ENCODE data around the gene PPP6R2.
"Not testable (repeated sequence)": the region's sequence is repeated elsewhere in the genome, so short reads cannot be mapped to it uniquely, and the experiment has no call there.

Gene PPP6R2

GRCh38 chr22:50401907-50402306, 58.8 kb downstream of the PPP6R2 start:
- Histone ChIP-seq H3K4me3 (ENCODE audit: severe bottlenecking) (no peak overlapping the region), H3K27ac (ENCODE audit: poor library complexity, severe bottlenecking) (no peak overlapping the region), H3K4me1 (ENCODE audit: insufficient read depth, poor library complexity, severe bottlenecking) (no peaks in the 10 kb centered on the region), H3K27me3 (ENCODE audit: insufficient read depth, poor library complexity, severe bottlenecking) (no peaks in the 10 kb centered on the region), H3K9me3 (ENCODE audit: severe bottlenecking) (no peaks in the 10 kb centered on the region), H3K36me3 (ENCODE audit: low read depth) (peaks cover 21% of the 10 kb centered on the region)
- ATAC-seq (ENCODE audit: low read depth) = no peak
- no peak for TF ChIP-seq CTCF (IDR thresholded peaks at IDR 0.05; ENCODE audit: poor library complexity, severe bottlenecking)
- no peak for DNase-seq (ENCODE audit: low spot score)

- Histone ChIP-seq H3K4me3 (ENCODE audit: severe bottlenecking) (no peak overlapping the region), H3K36me3 (ENCODE audit: low read depth) (peaks cover 32% of the 10 kb centered on the region), H3K27me3 (ENCODE audit: insufficient read depth, poor library complexity, severe bottlenecking) (no peaks in the 10 kb centered on the region), H3K9me3 (ENCODE audit: severe bottlenecking) (no peaks in the 10 kb centered on the region), H3K4me1 (ENCODE audit: insufficient read depth, poor library complexity, severe bottlenecking) (no peaks in the 10 kb centered on the region), H3K27ac (ENCODE audit: poor library complexity, severe bottlenecking) (no peak overlapping the region)
- DNase-seq (ENCODE audit: low spot score) (no peak), ATAC-seq (ENCODE audit: low read depth) (no peak)
- no peak for TF ChIP-seq CTCF (IDR thresholded peaks at IDR 0.05; ENCODE audit: poor library complexity, severe bottlenecking)
Observed at GRCh38 chr22:50403701-50404101, 60.6 kb downstream of the PPP6R2 start.

GRCh38 chr22:50406416-50407170, 63.5 kb downstream of the PPP6R2 start:
- Histone ChIP-seq H3K4me3 (ENCODE audit: severe bottlenecking) (no peak overlapping the region), H3K9me3 (ENCODE audit: severe bottlenecking) (no peaks in the 10 kb centered on the region), H3K27ac (ENCODE audit: poor library complexity, severe bottlenecking) (no peak overlapping the region), H3K36me3 (ENCODE audit: low read depth) (peaks cover 25% of the 10 kb centered on the region), H3K27me3 (ENCODE audit: insufficient read depth, poor library complexity, severe bottlenecking) (no peaks in the 10 kb centered on the region), H3K4me1 (ENCODE audit: insufficient read depth, poor library complexity, severe bottlenecking) (no peaks in the 10 kb centered on the region)
- no peak for ATAC-seq (ENCODE audit: low read depth)
- DNase-seq (ENCODE audit: low spot score) = no peak
- TF ChIP-seq CTCF (IDR thresholded peaks at IDR 0.05; ENCODE audit: poor library complexity, severe bottlenecking) = no peak

DNA sequence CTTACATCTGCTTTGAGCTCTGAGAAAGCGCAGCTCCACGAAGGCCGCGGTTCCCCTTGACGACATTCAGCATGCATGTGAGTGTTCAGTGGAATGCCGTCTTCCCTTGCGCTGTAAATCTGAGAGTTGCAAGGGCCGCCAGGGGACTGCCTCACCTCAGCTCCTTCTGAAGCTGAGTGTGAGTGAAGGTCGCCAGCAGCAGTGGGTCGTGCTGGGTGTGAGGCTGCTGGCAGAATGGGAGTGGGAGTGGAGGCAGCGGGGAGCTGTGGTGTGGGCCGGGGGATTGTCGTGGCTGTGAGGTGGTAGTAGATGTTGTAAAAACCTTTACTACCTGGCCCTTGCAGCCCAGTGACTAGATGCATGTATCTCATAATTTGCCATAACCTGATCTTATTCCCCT, 65.2 kb downstream of the PPP6R2 start:
- peaks cover 27% of the 10 kb centered on the region for H3K36me3 ChIP-seq (ENCODE audit: low read depth)
- H3K9me3 ChIP-seq (ENCODE audit: severe bottlenecking) = no peaks in the 10 kb centered on the region
- no peaks in the 10 kb centered on the region for H3K4me1 ChIP-seq (ENCODE audit: insufficient read depth, poor library complexity, severe bottlenecking)
- no peak for ATAC-seq (ENCODE audit: low read depth)
- no peak for DNase-seq (ENCODE audit: low spot score)
- no peak overlapping the region for H3K4me3 ChIP-seq (ENCODE audit: severe bottlenecking)
- H3K27me3 ChIP-seq (ENCODE audit: insufficient read depth, poor library complexity, severe bottlenecking) = no peaks in the 10 kb centered on the region
- TF ChIP-seq CTCF (IDR thresholded peaks at IDR 0.05; ENCODE audit: poor library complexity, severe bottlenecking) = no peak
- no peak overlapping the region for H3K27ac ChIP-seq (ENCODE audit: poor library complexity, severe bottlenecking)

DNA sequence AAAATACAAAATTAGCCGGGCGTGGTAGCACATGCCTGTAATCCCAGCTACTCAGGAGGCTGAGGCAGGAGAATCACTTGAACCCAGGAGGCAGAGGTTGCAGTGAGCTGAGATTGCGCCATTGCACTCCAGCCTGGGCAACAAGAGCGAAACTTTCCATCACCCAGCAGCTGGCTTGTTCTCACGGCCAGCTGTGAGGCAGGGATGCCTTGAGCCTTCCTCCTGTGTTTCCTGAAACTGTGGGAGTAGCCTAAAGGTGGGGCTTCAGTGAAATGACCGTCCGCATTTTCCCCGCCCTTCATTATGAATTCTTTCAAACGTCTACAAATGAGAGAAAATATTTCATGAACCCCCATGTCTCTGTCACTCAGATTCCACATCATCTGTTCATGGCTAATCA, 65.8 kb downstream of the PPP6R2 start:
- ATAC-seq (ENCODE audit: low read depth); H3K4me3 ChIP-seq (ENCODE audit: severe bottlenecking); H3K4me1 ChIP-seq (ENCODE audit: insufficient read depth, poor library complexity, severe bottlenecking); DNase-seq (ENCODE audit: low spot score); H3K9me3 ChIP-seq (ENCODE audit: severe bottlenecking); H3K27ac ChIP-seq (ENCODE audit: poor library complexity, severe bottlenecking); H3K27me3 ChIP-seq (ENCODE audit: insufficient read depth, poor library complexity, severe bottlenecking): not testable (repeated sequence)
- peaks cover 27% of the 10 kb centered on the region for H3K36me3 ChIP-seq (ENCODE audit: low read depth)

Measured in RWPE2 (cell line).